Activated CD4-positive, alpha-beta T cell treated with anti-CD3 and anti-CD28 coated beads, Interleukin-2, Interleukin-6, amounts not matched to agents 100 ng/mL and 50 ng/mL, durations not matched to agents 16 hours and 8 hours (primary cell): ENCODE measurements around the gene CCDC78.

Experiments
- DNase-seq: peaks from one replicate; pipeline ENCODE4 v3.0.0-alpha.2; 2020

Gene CCDC78

DNA sequence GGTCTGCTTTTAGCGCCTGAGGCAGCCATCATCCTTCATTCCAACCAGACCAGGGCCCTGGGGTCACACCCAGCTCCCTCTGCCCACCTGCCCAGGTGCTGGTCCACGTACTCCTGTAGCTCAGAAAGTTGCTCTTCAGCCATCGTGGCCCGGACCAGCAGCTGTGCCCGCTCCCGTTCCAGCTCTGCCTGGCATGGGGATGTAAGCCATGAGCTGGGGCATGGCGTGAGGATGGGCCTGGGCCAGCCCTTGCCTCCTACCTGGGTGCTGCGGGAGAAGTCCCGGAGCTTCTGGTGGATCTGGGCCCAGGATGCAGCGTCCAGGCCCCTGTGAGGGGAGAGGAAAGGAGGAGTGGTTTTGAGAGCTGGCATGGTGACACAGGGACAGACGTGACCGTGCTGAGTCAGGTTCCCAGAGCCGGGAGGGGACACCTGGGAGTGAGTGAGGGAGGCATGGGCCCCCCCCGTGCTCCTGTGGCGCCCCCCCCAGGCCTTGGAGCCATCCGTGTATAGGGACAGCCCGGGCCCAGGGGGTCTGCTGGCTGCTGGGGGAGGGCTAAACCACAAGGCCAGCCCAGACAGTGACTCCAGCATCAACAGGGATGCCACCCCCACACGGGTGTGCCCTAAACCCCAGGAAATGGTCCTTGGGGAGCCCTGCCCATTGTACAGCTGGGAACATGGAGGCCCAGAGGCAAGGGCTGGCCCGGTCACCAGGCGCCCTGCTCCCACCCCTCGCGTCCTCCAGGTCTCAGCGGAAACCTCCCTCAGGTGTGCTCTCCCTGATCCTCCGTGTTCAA, 3.2 kb downstream of the CCDC78 start:
- no peak for DNase-seq

DNA sequence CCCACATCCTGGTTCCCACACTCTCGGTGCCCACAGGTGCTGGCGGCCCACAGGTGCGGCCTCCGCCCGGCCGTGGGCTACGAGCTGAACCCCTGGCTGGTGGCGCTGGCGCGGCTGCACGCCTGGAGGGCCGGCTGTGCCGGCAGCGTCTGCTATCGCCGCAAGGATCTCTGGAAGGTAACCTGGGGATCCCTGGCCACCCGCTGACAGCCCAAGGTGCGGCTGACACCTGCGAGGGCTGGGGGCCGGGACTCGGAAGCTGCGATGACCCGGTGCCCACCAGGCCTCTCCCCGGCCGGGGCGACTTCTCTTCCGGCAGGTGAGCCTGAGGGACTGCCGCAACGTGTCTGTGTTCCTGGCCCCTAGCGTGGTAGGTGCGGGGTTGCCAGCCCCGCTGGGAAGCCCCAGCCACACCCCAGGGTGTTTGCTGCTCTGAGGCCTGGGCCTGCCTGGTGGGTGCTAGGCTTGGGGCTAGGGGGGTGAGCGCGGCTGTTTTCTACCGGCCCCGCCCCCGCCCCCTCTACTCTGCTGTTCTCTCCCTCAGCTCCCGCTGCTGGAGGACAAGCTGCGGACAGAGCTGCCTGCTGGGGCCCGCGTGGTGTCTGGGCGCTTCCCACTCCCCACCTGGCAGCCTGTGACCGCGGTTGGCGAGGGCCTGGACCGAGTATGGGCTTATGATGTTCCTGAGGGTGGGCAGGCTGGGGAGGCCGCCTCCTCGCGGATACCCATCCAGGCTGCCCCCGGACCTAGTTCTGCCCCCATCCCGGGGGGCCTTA, 4.3 kb downstream of the CCDC78 start:
- DNase-seq: no peak

DNA sequence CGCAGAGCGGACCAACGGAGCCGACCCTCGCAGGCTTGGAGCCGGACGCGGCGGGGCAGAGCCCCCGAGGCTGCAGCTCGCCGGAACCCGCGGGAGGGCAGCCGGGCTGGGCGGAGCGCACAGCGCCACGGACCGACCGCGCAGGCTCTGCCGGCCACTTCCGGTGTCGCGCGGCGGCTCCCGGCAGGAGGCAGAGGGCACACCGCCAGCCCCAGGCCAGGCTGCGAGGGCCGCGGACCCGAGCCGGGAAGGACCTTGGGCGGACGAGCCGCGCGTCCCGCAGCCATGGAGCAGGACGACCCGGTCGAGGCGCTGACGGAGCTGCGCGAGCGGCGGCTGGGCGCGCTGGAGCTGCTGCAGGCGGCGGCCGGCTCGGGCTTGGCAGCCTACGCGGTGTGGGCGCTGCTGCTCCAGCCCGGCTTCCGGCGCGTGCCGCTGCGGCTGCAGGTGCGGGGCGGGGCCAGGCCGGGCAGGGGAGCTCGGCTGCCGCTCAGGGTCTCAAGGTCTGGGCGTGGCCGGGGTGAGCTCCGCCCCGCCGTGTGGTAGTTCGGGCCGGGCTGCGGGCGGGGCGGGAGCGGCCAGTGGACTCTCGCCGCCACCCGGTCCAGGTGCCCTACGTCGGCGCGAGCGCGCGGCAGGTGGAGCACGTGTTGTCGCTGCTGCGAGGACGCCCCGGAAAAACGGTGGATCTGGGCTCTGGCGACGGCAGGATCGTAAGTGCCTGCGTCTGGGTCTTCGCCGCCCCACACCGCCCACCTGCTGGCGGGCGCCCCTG, 5.1 kb downstream of the CCDC78 start, which contains the start of gene ANTKMT:
Gene ANTKMT (plus strand): TSS at position 157 of the 775 bp plus-strand sequence. CDS start 129 bp downstream, at position 286.
- DNase-seq: peak; percentile 89

DNA sequence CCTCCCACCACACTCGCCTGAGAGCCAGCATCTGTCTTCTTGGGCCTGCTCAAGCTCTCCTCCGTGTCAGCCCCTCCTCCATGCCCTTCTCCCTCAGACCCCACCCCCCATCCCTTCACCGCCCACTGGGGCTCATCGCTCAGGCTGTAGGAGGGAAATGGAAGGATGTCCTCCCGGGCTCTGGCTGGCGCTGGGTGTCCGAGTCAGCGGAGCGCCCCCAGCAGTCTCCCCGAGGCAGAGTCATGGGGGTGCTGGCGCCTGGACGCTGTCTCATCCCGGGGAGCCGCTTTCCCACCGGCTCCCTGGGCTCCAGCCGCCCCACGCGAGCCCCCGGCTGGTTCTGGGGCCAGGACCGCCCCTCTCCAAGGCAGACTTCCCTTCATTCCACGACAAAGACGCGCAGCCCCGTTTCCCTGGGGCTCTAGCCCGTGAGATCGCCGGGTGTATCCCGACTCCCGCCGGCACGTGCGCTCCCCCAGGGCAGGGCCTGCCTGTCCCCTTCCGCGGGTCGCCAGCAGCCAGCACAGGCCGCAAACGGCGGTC, 5.7 kb downstream of the CCDC78 start:
- peak; percentile 73 for DNase-seq

DNA sequence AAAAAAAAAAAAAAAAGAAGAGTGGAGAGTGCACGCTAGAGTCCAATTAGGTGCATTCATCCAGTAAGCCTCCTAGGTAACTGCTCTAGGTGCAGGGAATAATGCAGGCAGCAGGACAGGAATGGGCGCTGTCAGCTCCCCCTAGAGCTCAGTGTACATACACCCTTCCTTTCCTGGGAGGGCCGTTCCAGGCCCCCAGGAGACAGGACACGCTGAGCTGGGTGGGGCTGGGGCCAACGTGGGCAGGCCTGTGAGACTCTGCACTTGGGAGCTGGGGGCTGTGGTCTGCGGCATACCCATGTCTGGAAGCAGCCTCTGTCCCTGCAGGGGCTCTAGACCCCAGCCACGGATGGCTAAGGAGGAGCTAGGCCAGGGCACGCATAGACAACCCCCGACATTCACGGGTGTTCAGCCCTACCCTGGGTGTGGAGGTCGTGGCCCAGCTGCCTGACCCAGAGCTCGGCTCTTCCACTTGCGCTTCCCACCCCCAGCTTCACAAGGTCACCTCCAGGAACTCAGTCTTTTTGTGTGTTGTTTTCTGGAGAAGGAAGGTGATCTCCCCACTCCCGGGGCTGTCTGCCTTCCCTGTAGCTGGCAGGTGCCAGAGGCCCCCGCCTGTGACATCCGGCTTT, 6.3 kb downstream of the CCDC78 start:
- peak; percentile 30 for DNase-seq

DNA sequence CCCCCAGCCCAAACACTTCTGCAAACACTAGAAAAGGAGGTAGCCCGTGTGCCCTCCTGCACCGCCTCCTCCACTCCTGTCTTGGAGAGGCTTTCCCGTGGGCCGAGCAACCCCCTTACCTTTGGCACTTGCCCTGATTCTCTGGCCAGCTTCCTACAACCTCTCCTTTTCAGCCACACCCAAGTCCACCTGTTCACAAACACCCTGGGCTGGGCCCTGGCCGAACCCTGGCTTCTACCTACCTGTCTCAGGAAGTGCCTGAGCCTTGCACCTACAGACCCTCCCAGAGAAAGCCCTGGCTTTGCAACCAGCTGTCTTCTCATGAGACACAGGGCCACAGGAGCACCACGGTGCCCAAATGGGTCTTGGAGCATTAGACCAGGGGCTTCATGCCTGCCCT, 7.3 kb downstream of the CCDC78 start:
- DNase-seq: no peak

DNA sequence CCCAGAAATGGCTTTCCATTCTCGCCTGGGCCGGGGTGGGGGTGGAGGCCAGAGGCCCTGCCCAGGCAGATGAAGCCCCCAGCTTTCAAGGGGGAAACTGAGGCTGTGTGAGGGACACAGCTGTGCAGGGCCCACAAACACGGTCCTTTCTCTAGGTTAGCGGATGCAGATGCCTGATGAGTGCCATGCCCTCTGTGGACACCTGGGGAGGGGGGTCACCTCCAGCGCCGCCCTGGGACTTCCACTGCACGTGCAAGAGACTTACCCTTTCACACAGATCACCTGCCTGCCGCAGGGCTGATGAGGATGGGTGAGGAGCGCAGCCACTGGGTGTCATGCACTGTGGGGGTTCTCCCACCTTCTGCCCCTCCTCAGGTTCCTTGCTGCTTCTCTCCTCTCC, 7.9 kb downstream of the CCDC78 start:
- no peak for DNase-seq

DNA sequence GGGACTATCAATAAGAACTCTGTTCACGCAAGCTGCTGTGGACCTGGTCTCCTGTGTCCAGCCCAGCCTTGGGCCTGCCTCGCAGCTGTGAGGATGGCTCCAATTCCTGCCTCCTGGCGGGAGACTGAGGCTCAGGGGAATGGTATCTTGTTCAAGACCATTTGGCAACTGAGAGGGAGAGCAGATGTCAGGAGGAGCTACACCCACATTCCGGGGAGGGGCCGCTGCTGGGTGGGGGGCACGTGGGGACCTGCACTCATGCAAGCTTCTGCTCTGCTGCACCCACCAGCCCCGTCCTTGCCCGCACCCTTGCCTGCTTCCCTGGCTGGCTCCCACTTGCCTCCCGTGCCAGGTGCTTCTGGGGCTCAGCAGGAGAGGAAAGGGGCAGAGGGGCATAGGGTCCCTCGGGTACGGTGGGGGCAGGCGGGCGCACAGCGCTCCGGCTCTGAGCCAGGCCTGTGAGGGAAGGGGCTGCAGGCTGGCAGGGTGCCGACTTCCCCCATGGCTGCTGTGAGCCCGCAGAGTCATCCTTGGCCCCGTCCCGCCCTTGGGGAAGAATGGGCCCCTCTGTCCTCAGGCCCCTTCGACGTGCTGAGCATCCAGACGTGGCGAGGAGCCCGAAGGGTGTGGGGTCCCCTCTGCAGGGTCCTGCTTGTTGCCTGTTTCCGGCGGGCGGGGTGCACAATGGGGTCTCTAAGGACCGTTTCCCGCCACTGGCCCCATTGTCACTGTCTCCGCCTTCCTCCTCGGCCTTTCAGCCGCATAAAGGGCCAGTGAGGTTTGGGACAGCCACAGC, 8.6 kb downstream of the CCDC78 start:
- DNase-seq: no peak

DNA sequence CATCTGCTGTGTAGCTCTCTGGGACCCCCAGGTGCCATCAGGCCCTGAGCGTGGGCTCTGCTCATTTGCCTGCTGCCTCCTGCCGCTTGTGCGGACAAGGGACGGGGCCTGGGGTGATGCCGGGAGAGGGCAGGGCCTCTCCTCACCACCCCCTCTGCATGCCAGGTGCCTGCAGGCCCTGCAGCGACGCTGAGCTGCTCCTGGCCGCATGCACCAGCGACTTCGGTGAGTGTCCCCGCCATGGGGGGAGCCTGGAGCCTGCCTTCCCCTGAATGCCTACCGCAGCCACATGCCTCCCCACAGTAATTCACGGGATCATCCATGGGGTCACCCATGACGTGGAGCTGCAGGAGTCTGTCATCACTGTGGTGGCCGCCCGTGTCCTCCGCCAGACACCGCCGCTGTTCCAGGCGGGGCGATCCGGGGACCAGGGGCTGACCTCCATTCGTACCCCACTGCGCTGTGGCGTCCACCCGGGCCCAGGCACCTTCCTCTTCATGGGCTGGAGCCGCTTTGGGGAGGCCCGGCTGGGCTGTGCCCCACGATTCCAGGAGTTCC, 9.4 kb downstream of the CCDC78 start:
- no peak for DNase-seq

DNA sequence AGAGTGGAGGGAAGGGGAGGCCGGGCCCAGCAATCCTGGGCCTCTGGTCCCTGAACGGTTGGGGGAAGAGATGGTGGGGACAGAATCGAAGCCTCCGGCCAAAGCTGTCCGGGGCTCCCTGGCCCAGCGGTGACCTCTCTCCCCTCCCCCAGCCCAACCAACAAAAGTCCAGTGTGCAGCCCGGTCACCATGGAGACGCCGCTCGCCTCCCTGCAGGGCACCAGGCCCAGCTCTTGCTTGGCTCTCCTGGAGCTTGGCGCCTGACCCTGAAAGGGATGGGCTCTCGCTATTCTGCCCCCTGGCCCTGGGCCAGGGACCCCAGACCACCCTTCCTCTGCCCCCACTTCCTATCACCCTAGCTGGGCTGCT, 10.1 kb downstream of the CCDC78 start:
- no peak for DNase-seq

DNA sequence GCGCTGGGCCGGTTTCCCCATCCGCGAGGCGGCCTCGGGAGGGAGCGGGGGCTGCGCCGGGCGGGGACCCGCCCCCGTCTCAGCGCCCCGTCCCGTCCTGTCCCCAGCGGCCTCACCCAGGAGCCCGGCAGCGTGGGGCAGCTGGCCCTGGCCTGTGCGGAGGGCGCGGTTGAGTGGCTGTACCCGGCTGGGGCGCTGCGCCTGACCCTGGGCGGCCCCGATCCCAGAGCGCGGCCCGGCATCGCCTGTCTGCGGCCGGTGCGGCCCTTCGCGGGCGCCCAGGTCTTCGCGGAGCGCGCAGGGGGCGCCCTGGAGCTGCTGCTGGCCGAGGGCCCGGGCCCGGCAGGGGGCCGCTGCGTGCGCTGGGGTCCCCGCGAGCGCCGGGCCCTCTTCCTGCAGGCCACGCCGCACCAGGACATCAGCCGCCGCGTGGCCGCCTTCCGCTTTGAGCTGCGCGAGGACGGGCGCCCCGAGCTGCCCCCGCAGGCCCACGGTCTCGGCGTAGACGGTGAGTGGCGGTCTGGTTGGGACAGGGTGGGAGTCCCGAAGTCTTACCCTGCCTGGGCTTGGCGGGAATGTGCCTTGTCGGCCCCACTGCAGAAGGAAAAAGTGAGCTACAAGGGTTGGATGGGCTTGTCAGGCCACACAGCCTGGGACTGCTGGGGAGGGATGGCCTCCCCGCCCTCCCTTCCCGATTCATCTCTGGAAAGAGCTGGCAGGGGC, 10.6 kb downstream of the CCDC78 start:
- no peak for DNase-seq

DNA sequence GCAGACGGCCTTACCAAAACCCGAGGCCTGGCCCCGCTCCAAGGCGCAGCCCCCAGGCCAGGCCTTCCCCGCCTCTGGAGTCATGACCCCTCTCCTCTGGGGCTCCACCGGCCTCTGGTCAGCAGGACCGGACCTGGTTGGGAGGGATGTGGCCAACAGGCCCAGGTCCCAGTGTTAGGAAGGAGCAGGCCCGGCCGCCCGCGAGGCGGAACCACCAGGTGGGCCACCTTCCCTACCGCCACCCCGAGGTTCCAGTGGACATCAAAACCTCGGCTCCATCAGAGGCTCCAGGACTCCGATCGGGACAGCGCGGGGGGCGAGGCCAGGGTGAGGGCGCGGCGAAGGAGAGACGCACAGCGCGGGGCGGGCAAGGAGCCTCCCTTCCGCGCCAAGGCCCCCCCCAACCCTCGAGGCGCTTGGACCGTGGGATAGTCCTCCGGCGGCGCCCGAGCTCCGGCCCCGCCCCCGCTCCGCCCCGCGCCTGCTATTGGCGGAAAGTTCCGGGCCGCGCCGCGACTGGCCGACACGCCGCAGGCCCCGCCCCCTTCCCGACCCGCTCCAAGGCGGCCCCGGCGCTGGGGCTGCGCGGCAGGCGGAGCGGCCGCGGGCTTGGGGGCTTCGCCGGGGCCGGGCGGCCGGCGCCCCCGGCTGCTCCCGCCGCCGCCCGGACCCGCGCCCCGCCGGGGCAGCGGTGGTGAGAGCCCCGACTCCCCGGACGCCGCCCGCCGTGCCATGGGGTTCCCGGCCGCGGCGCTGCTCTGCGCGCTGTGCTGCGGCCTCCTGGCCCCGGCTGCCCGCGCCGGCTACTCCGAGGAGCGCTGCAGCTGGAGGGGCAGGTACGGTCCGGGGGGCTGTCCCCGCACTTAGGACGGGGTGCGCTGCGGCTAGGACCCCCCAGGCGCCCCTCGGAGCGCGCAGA, 11.4 kb downstream of the CCDC78 start, which contains the start of gene METRN:
Gene METRN (plus strand): TSS at position 561 of the 919 bp plus-strand sequence. CDS start 172 bp downstream, at position 733.
- DNase-seq: peak; percentile 93

DNA sequence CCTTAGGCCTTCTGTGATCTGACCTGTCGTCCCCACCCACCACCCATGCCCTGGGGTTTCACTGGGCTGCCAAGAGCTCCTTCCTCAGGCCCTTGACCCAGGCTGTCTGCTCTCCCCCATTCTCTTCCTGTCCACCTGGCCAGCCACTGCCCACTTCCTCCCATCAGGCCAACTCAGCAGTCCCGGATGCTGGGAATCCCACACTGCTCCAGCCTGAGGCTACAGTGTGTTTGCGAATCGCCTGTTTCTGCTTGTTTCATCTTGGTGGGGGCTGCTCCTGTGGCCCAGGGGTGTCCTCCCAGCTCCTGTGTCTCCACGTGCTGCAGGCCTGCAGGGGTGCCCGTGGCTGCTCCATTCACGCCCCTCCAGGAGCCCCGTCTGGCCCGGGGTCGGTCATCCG, 12.2 kb downstream of the CCDC78 start:
- DNase-seq: no peak

DNA sequence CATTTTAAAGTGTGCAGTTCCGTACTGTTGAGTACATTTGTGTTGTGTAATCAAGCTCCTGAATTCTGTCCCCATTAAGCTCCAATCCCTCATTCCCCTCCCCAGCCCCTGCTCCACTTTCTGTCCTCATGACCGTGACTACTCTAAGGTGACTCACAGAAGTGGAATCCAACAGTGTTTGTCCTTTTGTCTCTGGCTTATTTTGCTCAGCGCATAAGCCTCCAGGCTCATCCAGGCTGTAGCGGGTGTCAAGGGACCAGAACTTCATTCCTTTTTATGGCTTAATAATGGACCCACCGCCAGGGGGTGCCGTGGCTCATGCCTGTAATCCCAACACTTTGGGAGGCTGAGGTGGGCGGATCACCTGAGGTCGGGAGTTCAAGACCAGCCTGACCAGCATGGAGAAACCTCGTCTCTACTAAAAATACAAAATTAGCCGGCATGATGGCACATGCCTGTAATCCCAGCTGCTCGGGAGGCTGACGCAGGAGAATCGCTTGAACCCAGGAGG, 13.4 kb downstream of the CCDC78 start:
- peak; percentile 70 for DNase-seq

DNA sequence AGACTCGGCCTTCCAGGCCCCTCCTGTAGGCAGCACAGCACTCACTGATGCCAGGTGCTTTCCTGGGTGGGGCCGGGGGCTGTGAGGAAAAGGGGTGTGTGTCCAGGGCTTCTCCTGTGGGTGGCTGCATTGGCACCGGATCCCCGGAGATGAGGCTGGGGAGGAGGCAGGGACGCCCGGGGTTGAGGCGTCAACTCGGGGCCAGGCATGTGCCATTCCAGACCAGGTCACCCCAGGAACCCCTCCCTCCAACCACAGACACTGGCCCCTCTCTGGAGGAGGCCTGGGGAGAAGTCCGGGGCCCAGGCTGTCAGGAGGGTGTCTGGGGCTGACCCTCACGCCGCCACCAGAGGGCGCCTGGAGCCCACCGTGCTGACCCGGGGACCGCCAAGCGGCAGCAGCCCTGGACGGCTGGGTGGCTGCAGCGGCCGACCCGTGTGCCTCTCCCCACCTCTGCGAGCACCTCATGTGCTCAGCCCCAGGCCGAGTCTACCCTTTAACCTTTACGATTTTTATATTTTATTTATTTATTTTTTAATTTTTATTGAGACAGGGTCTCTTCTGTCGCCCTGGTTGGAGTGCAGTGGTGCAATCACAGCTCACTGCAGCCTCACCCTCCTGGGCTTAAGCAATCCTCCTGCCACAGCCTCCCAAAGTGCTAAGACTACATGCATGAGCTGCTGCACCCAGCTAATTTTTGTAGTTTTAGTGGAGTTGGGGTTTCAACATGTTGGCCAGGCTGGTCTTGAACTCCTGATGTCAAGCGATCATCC, 14.5 kb downstream of the CCDC78 start:
- DNase-seq: peak; percentile 85

DNA sequence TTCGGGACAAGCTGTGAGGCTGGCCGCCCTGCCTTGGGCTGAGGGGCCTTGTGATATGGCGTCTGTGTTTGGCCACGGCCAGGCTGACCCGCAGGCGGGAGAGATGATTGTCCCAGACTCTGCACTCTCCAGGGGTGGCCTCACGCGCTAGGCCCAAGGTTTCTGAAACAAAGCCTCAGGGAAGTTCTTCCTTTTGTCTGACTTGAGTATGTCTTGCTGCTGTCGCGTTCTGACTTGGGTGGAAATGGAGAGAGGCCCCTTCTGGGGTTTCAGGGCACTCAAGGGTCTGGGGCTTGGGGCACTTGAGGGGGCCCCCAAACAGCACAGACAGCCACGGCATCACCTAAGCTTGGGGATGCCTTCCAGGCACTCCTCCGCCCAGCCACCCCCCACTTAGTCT, 15.2 kb downstream of the CCDC78 start:
- no peak for DNase-seq

DNA sequence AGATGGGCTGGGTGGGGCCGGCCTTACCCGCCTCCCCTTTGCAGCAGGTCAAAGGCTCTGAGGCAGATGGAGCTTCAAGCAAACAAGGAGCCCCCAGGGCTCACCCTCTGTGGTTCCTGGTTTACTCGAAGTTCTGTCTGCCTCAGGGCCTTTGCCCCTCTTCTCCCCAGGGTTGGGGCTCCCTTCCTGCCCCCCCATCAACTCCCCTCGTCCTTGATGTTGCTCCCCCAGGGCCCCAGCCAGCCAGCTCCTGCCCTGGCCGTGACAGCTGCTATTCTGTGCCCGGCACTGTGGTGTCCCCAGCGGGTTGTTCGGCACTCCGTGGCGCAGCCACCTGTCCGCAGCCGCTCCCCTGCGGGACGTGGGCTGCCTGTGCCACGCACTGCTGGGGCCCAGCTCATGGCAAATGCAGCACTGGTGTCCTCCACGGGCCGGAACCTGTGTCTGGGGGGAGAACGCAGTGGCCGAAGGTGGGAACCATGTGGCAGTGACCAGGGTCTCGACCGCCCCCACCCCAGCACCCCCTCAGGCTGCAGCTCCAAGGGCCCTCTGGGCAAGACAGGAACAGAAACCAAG, 15.7 kb downstream of the CCDC78 start:
- no peak for DNase-seq
